CD4-positive, CD25-positive, alpha-beta regulatory T cell (primary cell): Measurements from ENCODE around the gene KCNQ1OT1. TPM values are rescaled to one million over a fixed set of nuclear protein-coding genes. Genes with fewer than 3 reads are reported as not detected.

Experiments used
- ATAC-seq, 2 donors: fragments of 150-1000 bp; cut with Tn5 transposase; one replicate each; pipeline ENCODE4 v1.10.0; 2021; ENCODE audit warnings: low read depth in 2 of 2, moderate number of reproducible peaks in 2 of 2, moderate library complexity in 1 of 2
- DNase-seq, 3 donors: peaks; one replicate each; pipeline versions ENCODE4 v3.0.0 to v3.0.0-alpha.2; 2012 to 2022; ENCODE audit warnings: mixed read lengths in 1 of 3
- H3K27ac ChIP-seq: one replicate; pipeline ENCODE4 v1.7.0; 2013; ENCODE audit warnings: mild to moderate bottlenecking, low read length; ENCODE audit not compliant: insufficient read depth, poor library complexity, severe bottlenecking
- H3K27me3 ChIP-seq: one replicate; pipeline ENCODE4 v1.7.0; 2013; ENCODE audit warnings: low read length; ENCODE audit not compliant: control insufficient read depth, insufficient read depth
- H3K36me3 ChIP-seq: one replicate; pipeline ENCODE4 v1.7.0; 2013; ENCODE audit warnings: mild to moderate bottlenecking, low read length, moderate library complexity; ENCODE audit not compliant: control insufficient read depth, insufficient read depth
- H3K4me1 ChIP-seq: 2 replicates; pipeline ENCODE4 v1.7.0; 2013; ENCODE audit warnings: mild to moderate bottlenecking, low read length; ENCODE audit not compliant: insufficient read depth, control insufficient read depth, poor library complexity, severe bottlenecking
- H3K4me3 ChIP-seq: one replicate; pipeline ENCODE4 v1.7.0; 2013; ENCODE audit warnings: low read depth, mild to moderate bottlenecking, low read length, moderate library complexity
- H3K9me3 ChIP-seq, 2 experiments: 1 replicate in 1 of 2; 2 replicates in 1 of 2; pipeline ENCODE4 v1.7.0; 2013; ENCODE audit warnings: low read length in 2 of 2, mild to moderate bottlenecking in 1 of 2, moderate library complexity in 1 of 2; ENCODE audit not compliant: control insufficient read depth in 2 of 2
- H3K27ac Mint-ChIP-seq, 3 donors: one replicate each; pipeline ENCODE4 v1.8.0; 2020 to 2022; ENCODE audit warnings: mild to moderate bottlenecking in 3 of 3, mixed read lengths in 3 of 3, moderate library complexity in 2 of 3
- H3K27me3 Mint-ChIP-seq: one replicate; pipeline ENCODE4 v1.8.0; 2022; ENCODE audit warnings: mild to moderate bottlenecking, mixed read lengths
- H3K36me3 Mint-ChIP-seq: one replicate; pipeline ENCODE4 v1.8.0; 2020; ENCODE audit warnings: mixed read lengths
- H3K4me1 Mint-ChIP-seq, 4 donors: one replicate each; pipeline ENCODE4 v1.8.0; 2020 to 2022; ENCODE audit warnings: mixed read lengths in 4 of 4, mild to moderate bottlenecking in 1 of 4
- H3K4me3 Mint-ChIP-seq, 4 donors: one replicate each; pipeline ENCODE4 v1.8.0; 2020 to 2022; ENCODE audit warnings: mild to moderate bottlenecking in 4 of 4, mixed read lengths in 4 of 4, moderate library complexity in 3 of 4
- H3K9me3 Mint-ChIP-seq, 7 donors: one replicate each; pipeline ENCODE4 v1.8.0; 2020 to 2022; ENCODE audit warnings: mixed read lengths in 7 of 7, mild to moderate bottlenecking in 3 of 7, moderate library complexity in 2 of 7
- polyA plus RNA-seq, 4 donors: library from polyadenylated mRNA; unstranded; fragments of 300-500 nt; fragmentation: Illumina TruSeq; gene quantifications; one replicate each; pipeline ENCODE4 v1.2.3, GENCODE V29; 2021
- total RNA-seq: library from RNA; stranded (reverse); gene quantifications from one replicate; pipeline ENCODE4 v1.2.3, GENCODE V29; 2022

Gene KCNQ1OT1
- total and polyA plus RNA-seq, 5 donors from 2014 or later, result 0.01 to 0.72 (median 0.07) TPM

DNA sequence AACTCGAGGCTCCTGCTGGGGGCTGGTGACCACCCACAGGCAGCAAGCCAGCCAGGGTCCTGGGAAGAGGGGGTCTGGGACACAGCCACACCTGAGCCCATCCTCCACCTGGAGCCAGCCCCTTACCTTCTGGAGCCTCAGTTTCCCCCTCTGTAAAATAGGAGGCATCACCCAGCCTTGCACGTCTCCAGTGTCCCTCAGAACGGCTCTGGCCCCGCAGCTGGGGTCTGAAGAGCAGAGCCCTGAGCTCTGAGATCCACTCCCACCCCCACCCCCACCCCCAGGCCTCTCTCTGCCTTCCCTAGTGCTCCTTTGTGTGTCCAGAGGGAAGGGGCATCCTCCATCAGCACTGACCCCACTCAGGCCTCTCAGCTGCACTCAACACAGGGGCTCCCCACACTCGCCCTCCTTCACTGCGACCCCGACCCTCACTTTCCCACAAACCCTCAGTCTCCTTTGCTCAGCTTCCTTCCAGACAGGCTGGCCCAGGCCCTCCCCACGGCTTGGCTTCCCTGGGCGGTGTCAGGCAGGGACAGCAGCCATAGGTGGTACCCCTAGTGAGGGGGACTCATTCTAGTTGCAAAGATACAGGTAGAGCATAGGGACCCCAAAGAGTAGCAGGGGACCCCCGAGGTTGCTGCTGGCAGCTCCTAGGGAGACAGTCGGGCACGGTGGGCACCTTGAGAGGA, 33.3 kb upstream of the KCNQ1OT1 start:
- Mint-ChIP-seq H3K4me3 (no peak overlapping the region), H3K4me1 (peaks cover 0 to 1% (median 0%) of the 10 kb centered on the region in 4 donors), H3K27ac (no peak overlapping the region), H3K36me3 (no peaks in the 10 kb centered on the region), H3K27me3 (no peaks in the 10 kb centered on the region), H3K9me3 (no peaks in the 10 kb centered on the region)
- Histone ChIP-seq H3K27ac (no peak overlapping the region), H3K36me3 (no peaks in the 10 kb centered on the region), H3K9me3 (no peaks in the 10 kb centered on the region), H3K4me1 (no peaks in the 10 kb centered on the region), H3K27me3 (no peaks in the 10 kb centered on the region), H3K4me3 (no peak overlapping the region)
- DNase-seq (no peak), ATAC-seq (no peak)

DNA sequence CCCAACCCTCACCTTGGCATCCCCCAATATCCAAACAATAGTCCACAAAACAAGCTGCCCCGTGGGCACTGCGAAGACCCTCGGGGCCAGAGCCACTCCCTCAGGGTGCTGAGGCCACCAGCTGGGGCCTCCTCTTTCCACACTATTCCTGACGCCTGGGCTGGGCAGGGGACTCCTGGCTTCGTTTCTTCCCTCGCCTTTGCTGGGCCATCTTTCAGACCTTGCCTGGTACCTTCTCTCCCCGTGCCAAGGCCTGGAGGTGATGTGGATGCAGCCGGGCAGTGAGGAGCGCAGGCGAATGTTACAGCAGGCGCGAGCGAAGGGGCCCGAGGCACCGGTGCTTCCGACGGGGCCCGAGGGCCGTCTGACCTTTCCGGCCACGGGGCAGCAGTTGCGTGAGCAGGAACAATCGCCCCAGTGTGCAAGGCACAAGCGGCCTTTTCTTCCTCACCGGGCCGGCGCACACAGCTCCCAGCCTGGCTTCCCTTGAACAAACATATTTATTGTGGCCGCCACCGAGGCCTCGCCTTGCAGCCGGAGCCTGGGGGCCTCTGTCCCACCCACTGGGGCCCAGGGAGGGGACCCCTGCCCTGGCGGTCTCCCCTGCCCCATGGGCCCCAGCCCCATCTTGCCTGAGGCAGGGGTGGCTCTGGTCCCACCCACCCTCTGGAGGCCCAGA, 32.6 kb upstream of the KCNQ1OT1 start:
- Mint-ChIP-seq H3K9me3 (no peaks in the 10 kb centered on the region), H3K4me3 (no peak overlapping the region), H3K4me1 (peaks cover 0 to 2% (median 0%) of the 10 kb centered on the region in 4 donors), H3K27me3 (no peaks in the 10 kb centered on the region), H3K27ac (no peak overlapping the region), H3K36me3 (no peaks in the 10 kb centered on the region)
- H3K36me3 ChIP-seq, result no peaks in the 10 kb centered on the region
- no peak overlapping the region for H3K27ac ChIP-seq
- no peaks in the 10 kb centered on the region for H3K27me3 ChIP-seq
- H3K4me3 ChIP-seq, result no peak overlapping the region
- H3K9me3 ChIP-seq, result no peaks in the 10 kb centered on the region
- ATAC-seq (no peak), DNase-seq (no peak)
- no peaks in the 10 kb centered on the region for H3K4me1 ChIP-seq

DNA sequence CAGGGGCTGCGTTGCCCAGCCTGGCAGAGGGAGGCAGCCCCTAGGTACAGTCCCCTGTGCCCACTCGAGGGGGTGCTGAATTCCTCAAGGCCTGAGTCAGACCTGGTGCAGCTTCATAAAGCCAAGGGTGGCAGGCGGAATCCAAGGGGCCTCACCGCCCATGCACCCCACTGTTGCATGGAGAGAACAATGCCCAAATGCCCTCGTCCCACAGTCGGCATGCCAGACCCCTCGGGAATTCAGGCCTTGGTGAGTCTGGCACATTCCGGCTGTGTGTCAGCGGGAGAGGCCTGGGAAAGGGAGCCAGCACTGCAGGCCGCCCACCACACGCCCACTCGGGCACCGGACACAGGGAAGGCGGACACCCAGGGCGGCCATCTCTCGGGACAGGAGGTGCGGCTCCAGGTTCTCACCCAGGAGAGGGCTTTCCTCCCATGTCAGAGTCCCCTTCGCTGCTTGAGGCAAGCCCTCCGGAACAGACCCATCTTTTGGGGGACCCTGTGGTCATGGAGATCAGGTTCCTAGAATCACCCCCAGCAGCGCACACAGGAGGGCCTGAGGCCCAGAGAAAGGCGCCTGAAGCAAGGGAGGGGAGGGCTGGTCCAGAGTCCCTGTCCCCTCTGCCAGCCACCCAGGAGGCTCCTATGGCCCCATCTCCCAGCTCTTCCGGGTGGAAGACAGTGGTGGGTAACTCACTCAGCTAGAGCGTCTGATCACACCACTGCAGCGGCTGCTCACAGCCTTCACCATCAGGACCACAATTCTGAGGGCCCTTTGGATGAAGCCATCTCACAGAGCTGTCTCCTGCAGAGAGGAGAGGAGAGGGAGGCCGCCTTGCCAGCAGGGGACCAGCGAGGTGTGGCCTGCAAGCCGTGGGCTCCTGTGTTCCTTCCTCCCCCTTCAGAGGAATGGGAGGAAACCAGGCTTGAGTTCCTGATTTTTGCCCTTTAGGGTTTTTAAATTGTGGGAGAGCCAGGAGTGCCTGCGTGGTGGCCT, 31.6 kb upstream of the KCNQ1OT1 start:
- no peaks in the 10 kb centered on the region for H3K27me3 ChIP-seq
- H3K27me3 Mint-ChIP-seq, result no peaks in the 10 kb centered on the region
- no peak overlapping the region for H3K4me3 Mint-ChIP-seq
- H3K9me3 ChIP-seq, result no peaks in the 10 kb centered on the region
- no peaks in the 10 kb centered on the region for H3K9me3 Mint-ChIP-seq
- no peak overlapping the region for H3K27ac Mint-ChIP-seq
- no peak for DNase-seq
- H3K4me1 ChIP-seq, result no peaks in the 10 kb centered on the region
- no peak for ATAC-seq
- peaks cover 0 to 2% (median 0%) of the 10 kb centered on the region in 4 donors for H3K4me1 Mint-ChIP-seq
- H3K36me3 Mint-ChIP-seq, result no peaks in the 10 kb centered on the region
- H3K4me3 ChIP-seq, result no peak overlapping the region
- H3K27ac ChIP-seq, result no peak overlapping the region
- no peaks in the 10 kb centered on the region for H3K36me3 ChIP-seq

DNA sequence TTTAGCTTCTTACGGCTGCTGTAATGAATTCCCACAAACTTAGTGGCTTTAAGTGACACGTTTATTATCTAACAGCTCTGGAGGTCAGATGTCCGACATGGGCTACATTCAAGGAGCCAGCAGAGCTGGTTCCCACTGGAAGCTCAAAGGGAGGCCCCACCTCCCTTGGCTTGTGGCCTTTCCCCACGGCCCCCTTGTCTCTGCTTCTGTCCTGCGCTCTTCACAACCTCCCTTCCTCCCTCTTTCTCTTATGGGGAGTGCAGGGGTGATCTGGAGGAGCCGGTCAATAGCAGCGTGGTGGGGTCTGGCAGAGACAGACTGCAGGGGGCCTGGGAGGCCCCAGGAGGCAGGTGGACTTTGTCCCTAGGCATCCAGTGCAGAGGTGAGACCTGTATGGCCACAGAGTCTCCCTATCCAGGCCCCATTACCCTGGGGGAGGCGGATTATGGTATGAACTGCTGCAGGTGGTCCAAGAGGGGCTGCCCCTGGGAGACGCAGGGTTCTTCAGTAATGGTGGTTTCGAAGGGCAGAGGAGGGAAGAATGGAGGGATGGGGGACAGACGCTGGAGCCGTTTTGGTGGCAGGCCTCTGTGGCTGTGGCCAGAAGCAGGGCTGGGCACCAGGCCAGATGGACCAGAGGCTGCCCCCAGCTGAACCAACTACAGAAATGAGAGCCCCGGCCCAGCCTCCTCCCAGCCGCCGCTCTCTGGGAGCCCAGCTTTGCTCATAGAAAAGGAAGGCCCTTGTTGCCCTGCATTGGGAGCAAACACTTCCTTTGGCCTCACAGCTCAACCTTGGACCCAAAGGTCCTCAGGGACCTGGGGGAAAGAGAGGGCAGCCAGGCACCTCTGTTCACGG, 30.7 kb upstream of the KCNQ1OT1 start:
- ATAC-seq (no peak), DNase-seq (no peak)
- no peaks in the 10 kb centered on the region for H3K36me3 Mint-ChIP-seq
- H3K9me3 Mint-ChIP-seq, result no peaks in the 10 kb centered on the region
- no peaks in the 10 kb centered on the region for H3K27me3 Mint-ChIP-seq
- no peak overlapping the region for H3K4me3 Mint-ChIP-seq
- Histone ChIP-seq H3K4me1 (no peaks in the 10 kb centered on the region), H3K36me3 (no peaks in the 10 kb centered on the region), H3K9me3 (no peaks in the 10 kb centered on the region), H3K27ac (no peak overlapping the region), H3K4me3 (no peak overlapping the region), H3K27me3 (no peaks in the 10 kb centered on the region)
- H3K27ac Mint-ChIP-seq, result no peak overlapping the region
- H3K4me1 Mint-ChIP-seq, result peaks cover 0 to 2% (median 0%) of the 10 kb centered on the region in 4 donors

DNA sequence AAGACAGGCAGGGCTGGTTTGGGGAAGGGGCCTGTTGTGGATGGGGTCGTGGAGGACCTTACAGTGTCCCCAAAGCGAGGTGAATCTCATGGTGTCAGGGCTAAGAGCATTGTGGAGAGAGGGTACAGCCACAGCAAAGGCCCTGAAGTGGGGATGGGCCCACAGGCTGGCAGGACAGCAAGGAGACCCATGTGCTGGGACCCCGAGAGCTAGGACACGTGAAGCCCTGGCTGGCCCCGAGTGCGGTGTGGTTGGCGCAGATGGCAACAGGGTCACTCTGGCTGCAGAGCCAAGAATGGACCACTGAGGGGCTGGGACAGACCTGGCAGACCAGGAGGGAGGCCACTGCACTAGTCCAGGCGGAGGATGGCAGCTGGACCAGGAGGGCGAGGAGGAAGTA, 30.0 kb upstream of the KCNQ1OT1 start:
- no peaks in the 10 kb centered on the region for H3K36me3 Mint-ChIP-seq

DNA sequence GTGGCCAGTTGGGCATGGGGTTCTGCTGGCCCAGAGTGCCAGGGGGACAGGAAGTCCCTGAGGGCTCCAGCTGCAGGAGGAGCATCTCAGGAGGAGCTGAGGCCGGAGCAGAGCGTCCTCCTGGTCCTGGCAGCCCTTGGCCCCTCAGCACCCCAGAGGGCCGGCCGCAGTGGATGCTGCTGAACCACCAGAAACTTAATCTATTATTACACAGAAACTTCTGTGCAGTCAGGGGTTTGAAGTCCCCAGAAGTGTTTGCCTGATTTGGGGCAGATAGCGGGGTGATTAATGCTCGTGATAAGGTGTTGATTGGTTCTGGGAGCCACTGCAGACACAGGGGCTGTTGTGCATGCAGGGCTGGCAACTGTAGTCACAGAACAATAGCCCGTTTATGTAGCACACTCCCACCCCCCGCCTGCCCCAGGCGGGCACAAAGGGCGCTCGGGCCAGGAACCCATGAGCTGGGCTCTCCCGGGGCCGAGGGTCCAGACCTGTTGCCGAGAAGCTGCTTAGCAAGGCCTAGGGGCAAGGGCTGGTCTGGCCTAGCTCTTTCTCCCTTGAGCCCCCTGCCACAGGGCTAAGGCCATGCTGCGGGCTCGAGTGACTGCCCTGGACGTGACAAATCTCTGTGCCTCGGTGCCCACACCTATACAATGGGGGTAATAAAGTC, 29.0 kb upstream of the KCNQ1OT1 start:
- Histone ChIP-seq H3K27me3 (no peaks in the 10 kb centered on the region), H3K27ac (no peak overlapping the region), H3K36me3 (no peaks in the 10 kb centered on the region), H3K9me3 (no peaks in the 10 kb centered on the region), H3K4me1 (no peaks in the 10 kb centered on the region), H3K4me3 (no peak overlapping the region)
- no peaks in the 10 kb centered on the region for H3K36me3 Mint-ChIP-seq
- peaks cover 0 to 2% (median 0%) of the 10 kb centered on the region in 4 donors for H3K4me1 Mint-ChIP-seq
- DNase-seq, result no peak
- no peaks in the 10 kb centered on the region for H3K9me3 Mint-ChIP-seq
- H3K4me3 Mint-ChIP-seq, result no peak overlapping the region
- H3K27ac Mint-ChIP-seq, result no peak overlapping the region
- ATAC-seq, result no peak
- H3K27me3 Mint-ChIP-seq, result no peaks in the 10 kb centered on the region

More for the DNA sequence above, 30.0 kb upstream of the KCNQ1OT1 start:
- H3K9me3 ChIP-seq, result no peaks in the 10 kb centered on the region
- Mint-ChIP-seq H3K4me3 (no peak overlapping the region), H3K9me3 (no peaks in the 10 kb centered on the region), H3K4me1 (peaks cover 0 to 2% (median 0%) of the 10 kb centered on the region in 4 donors), H3K27ac (no peak overlapping the region), H3K27me3 (no peaks in the 10 kb centered on the region)
- H3K4me3 ChIP-seq, result no peak overlapping the region
- no peaks in the 10 kb centered on the region for H3K27me3 ChIP-seq
- H3K36me3 ChIP-seq, result no peaks in the 10 kb centered on the region
- DNase-seq, result no peak
- H3K4me1 ChIP-seq, result no peaks in the 10 kb centered on the region
- no peak overlapping the region for H3K27ac ChIP-seq
- ATAC-seq, result no peak
